PC-9 (cell line): ENCODE data around the gene SMARCAD1. TPM values are rescaled to one million over a fixed set of nuclear protein-coding genes. Genes with fewer than 3 reads are reported as not detected.

Source experiments
- BruUV-seq: library from RNA; stranded (reverse); fragments of 400-500 nt; replicated peaks from 2 replicates; lab custom pipeline; 2021; lab: Mats Ljungman, UMichigan
- CTCF ChIA-PET: fragments of 300-600 bp; sonication (Branson Sonifier 250); formaldehyde crosslinking; loops from one replicate; lab custom pipeline; 2022; ENCODE audit warnings: antibody characterized with exemption; lab: Charles Lee
- POLR2A ChIA-PET: fragments of 300-600 bp; sonication (Branson Sonifier 250); formaldehyde crosslinking; loops from one replicate; lab custom pipeline; 2022; ENCODE audit warnings: antibody characterized with exemption; ENCODE audit not compliant: unreplicated experiment; lab: Charles Lee
- DNase-seq, 2 experiments: peaks; one replicate each; pipeline versions ENCODE4 v3.0.0 to v3.0.0-alpha.2; 2015 to 2022; ENCODE audit warnings: mixed read lengths in 1 of 2
- H2AFZ ChIP-seq: fragments of 200-600 bp; sonication (generic); 2 replicates; pipeline ENCODE4 v1.8.1; 2017; ENCODE audit warnings: antibody characterized with exemption
- H3F3A ChIP-seq: fragments of 200-600 bp; sonication (generic); 2 replicates; pipeline ENCODE4 v1.8.1; 2017; ENCODE audit warnings: antibody characterized with exemption, mild to moderate bottlenecking, low read depth; ENCODE audit not compliant: insufficient read depth
- H3K27ac ChIP-seq: fragments of 200-600 bp; sonication (generic); 2 replicates; pipeline ENCODE4 v1.6.1; 2016; ENCODE audit warnings: mixed run types
- H3K27me3 ChIP-seq: fragments of 200-600 bp; sonication (generic); 2 replicates; pipeline ENCODE4 v1.6.1; 2016; ENCODE audit warnings: low read depth, mixed run types; ENCODE audit not compliant: insufficient read depth
- H3K36me3 ChIP-seq: fragments of 200-600 bp; sonication (generic); 2 replicates; pipeline ENCODE4 v1.6.1; 2016; ENCODE audit warnings: low read depth, mixed run types
- H3K4me1 ChIP-seq: fragments of 200-600 bp; sonication (generic); replicated peaks from 2 replicates; pipeline ENCODE4 v1.6.1; 2016; ENCODE audit warnings: mixed run types; ENCODE audit not compliant: insufficient read depth
- H3K4me2 ChIP-seq: fragments of 200-600 bp; sonication (generic); 2 replicates; pipeline ENCODE4 v1.6.1; 2017; ENCODE audit warnings: mixed run types
- H3K4me3 ChIP-seq: fragments of 200-600 bp; sonication (generic); 2 replicates; pipeline ENCODE4 v1.6.1; 2016; ENCODE audit warnings: mixed run types
- H3K79me2 ChIP-seq: fragments of 200-600 bp; sonication (generic); 2 replicates; pipeline ENCODE4 v1.6.1; 2017; ENCODE audit warnings: low read depth, mixed run types
- H3K9me2 ChIP-seq: fragments of 200-600 bp; sonication (generic); 2 replicates; pipeline ENCODE4 v1.8.1; 2017; ENCODE audit warnings: mild to moderate bottlenecking; ENCODE audit not compliant: insufficient read depth
- H3K9me3 ChIP-seq: fragments of 200-600 bp; sonication (generic); 2 replicates; pipeline ENCODE4 v1.8.1; 2016; ENCODE audit warnings: low read depth; ENCODE audit not compliant: insufficient read depth
- H4K20me1 ChIP-seq: fragments of 200-600 bp; sonication (generic); 2 replicates; pipeline ENCODE4 v1.8.1; 2017; ENCODE audit not compliant: insufficient read depth
- EZH2 ChIP-seq: fragments of 200-600 bp; sonication (generic); IDR thresholded peaks from 2 replicates; pipeline ENCODE4 v1.8.0; 2017; ENCODE audit warnings: antibody characterized with exemption, low read depth
- intact Hi-C: fragments of 100-400 bp; cut with micrococcal nuclease; formaldehyde crosslinking; loops from one replicate; pipeline ENCODE4 v1.10.0; 2022; ENCODE audit not compliant: unreplicated experiment
- total RNA-seq: library from RNA; stranded (reverse); gene quantifications from 2 replicates; pipeline ENCODE4 v1.2.3, GENCODE V29; 2021
- TF ChIP-seq, protein P1 (sequence below): fragments of 200-600 bp; sonication (generic); conservative IDR thresholded peaks from 2 replicates; pipeline ENCODE4 v1.6.1; 2017; ENCODE audit warnings: mixed run types, antibody characterized with exemption, mild to moderate bottlenecking, moderate library complexity

The SMARCAD1 gene
- total RNA-seq, 1 experiment from 2014 or later = 17.1 TPM

DNA sequence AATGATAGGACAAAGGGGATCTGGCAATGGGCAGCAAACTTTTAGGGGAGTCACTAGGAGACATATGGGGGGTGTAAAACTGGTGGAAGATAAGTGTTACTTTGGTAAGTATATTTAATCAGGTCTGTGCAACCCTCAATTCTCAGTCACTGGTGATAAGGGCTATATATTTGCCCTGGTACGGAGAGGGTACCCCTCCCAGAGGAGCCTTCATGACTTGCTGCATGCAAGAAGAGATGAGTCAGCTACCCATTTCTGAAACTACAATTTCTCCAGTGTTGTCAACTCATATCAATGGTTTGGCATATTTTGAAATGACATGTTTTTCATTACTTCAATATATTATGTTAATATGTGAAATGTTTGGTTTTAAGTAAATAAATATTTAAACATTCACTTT is 14.3 kb downstream of the SMARCAD1 start:
- no peak overlapping the region for H3K4me3 ChIP-seq
- H3F3A ChIP-seq = no peaks in the 10 kb centered on the region
- H3K4me2 ChIP-seq = no peak overlapping the region
- peaks cover 16% of the 10 kb centered on the region; the same call in 1 of the 2 replicates for H3K79me2 ChIP-seq
- no peak for DNase-seq
- BruUV-seq = no TSS peak
- ChIA-PET POLR2A (no interaction called here), CTCF (no interaction called here)
- no peak overlapping the region for H2AFZ ChIP-seq
- no peaks in the 10 kb centered on the region for H3K4me1 ChIP-seq
- H3K9me2 ChIP-seq = no peaks in the 10 kb centered on the region
- intact Hi-C loops = no loop called here
- no peaks in the 10 kb centered on the region for H3K9me3 ChIP-seq
- H3K36me3 ChIP-seq = no peaks in the 10 kb centered on the region
- TF ChIP-seq, protein P1, sequence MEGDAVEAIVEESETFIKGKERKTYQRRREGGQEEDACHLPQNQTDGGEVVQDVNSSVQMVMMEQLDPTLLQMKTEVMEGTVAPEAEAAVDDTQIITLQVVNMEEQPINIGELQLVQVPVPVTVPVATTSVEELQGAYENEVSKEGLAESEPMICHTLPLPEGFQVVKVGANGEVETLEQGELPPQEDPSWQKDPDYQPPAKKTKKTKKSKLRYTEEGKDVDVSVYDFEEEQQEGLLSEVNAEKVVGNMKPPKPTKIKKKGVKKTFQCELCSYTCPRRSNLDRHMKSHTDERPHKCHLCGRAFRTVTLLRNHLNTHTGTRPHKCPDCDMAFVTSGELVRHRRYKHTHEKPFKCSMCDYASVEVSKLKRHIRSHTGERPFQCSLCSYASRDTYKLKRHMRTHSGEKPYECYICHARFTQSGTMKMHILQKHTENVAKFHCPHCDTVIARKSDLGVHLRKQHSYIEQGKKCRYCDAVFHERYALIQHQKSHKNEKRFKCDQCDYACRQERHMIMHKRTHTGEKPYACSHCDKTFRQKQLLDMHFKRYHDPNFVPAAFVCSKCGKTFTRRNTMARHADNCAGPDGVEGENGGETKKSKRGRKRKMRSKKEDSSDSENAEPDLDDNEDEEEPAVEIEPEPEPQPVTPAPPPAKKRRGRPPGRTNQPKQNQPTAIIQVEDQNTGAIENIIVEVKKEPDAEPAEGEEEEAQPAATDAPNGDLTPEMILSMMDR = no peak
- TF ChIP-seq EZH2 = no peak
- no peak overlapping the region for H3K27ac ChIP-seq
- 0 out of 2 replicates have a peak, but pooled peaks cover 3% of the 10 kb centered on the region for H4K20me1 ChIP-seq
- H3K27me3 ChIP-seq = no peaks in the 10 kb centered on the region

DNA sequence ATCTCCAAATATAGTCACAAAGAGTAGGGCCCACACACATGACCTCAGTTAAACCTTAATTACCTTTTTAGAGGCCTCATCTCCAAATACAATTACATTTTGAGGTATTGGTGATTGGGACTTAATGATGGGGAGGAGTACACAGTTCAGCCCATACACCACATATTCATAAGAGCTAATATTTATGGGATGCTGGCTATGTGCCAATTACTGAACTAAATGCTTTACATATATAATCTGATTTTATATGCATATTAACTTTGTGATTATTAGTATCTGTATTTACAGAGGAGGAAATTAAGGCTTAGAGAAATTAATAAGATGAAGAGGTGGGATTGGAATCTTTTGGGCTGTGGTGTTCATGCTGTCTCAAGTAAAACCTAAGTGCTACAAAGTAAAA is 17.8 kb downstream of the SMARCAD1 start:
- no TSS peak for BruUV-seq
- H2AFZ ChIP-seq = no peak overlapping the region
- H3K9me2 ChIP-seq = no peaks in the 10 kb centered on the region
- H3K9me3 ChIP-seq = no peaks in the 10 kb centered on the region
- H3K36me3 ChIP-seq = no peaks in the 10 kb centered on the region
- TF ChIP-seq, protein P1 = no peak
- TF ChIP-seq EZH2 = no peak
- DNase-seq = no peak
- no peaks in the 10 kb centered on the region for H3F3A ChIP-seq
- H3K27ac ChIP-seq = no peak overlapping the region
- no peaks in the 10 kb centered on the region for H3K27me3 ChIP-seq
- no peak overlapping the region for H3K4me2 ChIP-seq
- H4K20me1 ChIP-seq = peaks cover 8% of the 10 kb centered on the region; the same call in 1 of the 2 replicates
- no peak overlapping the region for H3K4me3 ChIP-seq
- POLR2A ChIA-PET = no interaction called here
- CTCF ChIA-PET = no interaction called here
- H3K79me2 ChIP-seq = peaks cover 7% of the 10 kb centered on the region; the same call in 1 of the 2 replicates
- intact Hi-C loops = no loop called here
- H3K4me1 ChIP-seq = no peaks in the 10 kb centered on the region

DNA sequence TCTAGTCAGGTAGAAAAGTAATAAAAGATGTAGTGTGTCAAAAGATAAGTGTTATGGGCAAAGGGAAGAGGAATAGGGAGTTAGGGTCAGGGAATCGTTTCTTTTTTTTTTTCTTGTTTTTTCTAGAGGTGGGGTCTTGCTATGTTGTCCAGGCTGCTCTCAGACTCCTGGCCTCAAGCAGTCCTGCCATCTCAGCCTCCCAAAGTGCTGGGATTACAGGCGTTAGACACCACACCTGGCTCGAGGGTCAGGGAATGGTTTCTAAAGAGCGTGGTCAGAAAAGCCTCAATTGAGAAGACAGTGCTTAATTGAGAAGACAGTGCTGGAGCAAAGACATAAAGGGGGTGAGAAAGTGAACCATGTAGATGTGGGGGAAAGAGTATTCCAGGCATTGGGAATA is 19.1 kb downstream of the SMARCAD1 start:
- no peak for DNase-seq
- peaks cover 7% of the 10 kb centered on the region; the same call in 1 of the 2 replicates for H3K79me2 ChIP-seq
- no peak overlapping the region for H3K4me2 ChIP-seq
- H3K4me1 ChIP-seq = no peaks in the 10 kb centered on the region
- H3K27ac ChIP-seq = no peak overlapping the region
- H3K9me2 ChIP-seq = no peaks in the 10 kb centered on the region
- no peaks in the 10 kb centered on the region for H3F3A ChIP-seq
- peaks cover 6% of the 10 kb centered on the region; the same call in 1 of the 2 replicates for H4K20me1 ChIP-seq
- ChIA-PET CTCF (no interaction called here), POLR2A (no interaction called here)
- no peak overlapping the region for H3K4me3 ChIP-seq
- H3K9me3 ChIP-seq = no peaks in the 10 kb centered on the region
- TF ChIP-seq, protein P1 = no peak
- TF ChIP-seq EZH2 = no peak
- H3K27me3 ChIP-seq = no peaks in the 10 kb centered on the region
- no peaks in the 10 kb centered on the region for H3K36me3 ChIP-seq
- no peak overlapping the region for H2AFZ ChIP-seq
- intact Hi-C loops = no loop called here
- no TSS peak for BruUV-seq
